Fibroblast of lung (primary cell): ENCODE results near the gene POFUT2.

Experiments used
- CTCF ChIP-seq, 2 donors: IDR thresholded peaks in 1 of 2; conservative IDR thresholded peaks in 1 of 2; 1 replicate in 1 of 2; 2 replicates in 1 of 2; pipeline ENCODE4 v1.5.1; 2011 to 2012; ENCODE audit warnings: low read length in 2 of 2, control low read depth in 1 of 2, inconsistent platforms in 1 of 2, low read depth in 1 of 2, mild to moderate bottlenecking in 1 of 2
- EZH2 ChIP-seq: IDR thresholded peaks from 2 replicates; pipeline ENCODE4 v1.5.1; 2012; ENCODE audit warnings: low read length, control low read depth, mild to moderate bottlenecking; ENCODE audit errors: missing control alignments

GRCh38 chr21:45297329-45297728 is 9.6 kb upstream of the POFUT2 start:
- no peak for TF ChIP-seq CTCF (conservative IDR thresholded peaks at IDR 0.05 in 1 of 2, IDR thresholded peaks at IDR 0.05 in 1 of 2; ENCODE audit: low read depth in 1 of 2, low read length in 2 of 2)
- TF ChIP-seq EZH2, result no peak
